Keratinocyte (primary cell): ENCODE measurements around the gene ACAT2. TPM values are rescaled to one million over a fixed set of nuclear protein-coding genes. Genes with fewer than 3 reads are reported as not detected.

Experiments
- DNase-seq: peaks from one replicate; pipeline ENCODE4 v3.0.0-alpha.2; 2011; ENCODE audit warnings: low read depth, missing footprints, low spot score
- FAIRE-seq: peaks from 2 replicates; lab custom pipeline; 2011; peaks lifted over from hg19 to GRCh38; lab: Jason Lieb, UNC
- H2AFZ ChIP-seq: 2 replicates; pipeline ENCODE4 v1.6.0; 2012; ENCODE audit warnings: low read length, control low read depth, inconsistent platforms; ENCODE audit not compliant: control insufficient read depth
- H3K27ac ChIP-seq: 2 replicates; pipeline ENCODE4 v1.5.1; 2011; ENCODE audit warnings: low read length; ENCODE audit not compliant: control insufficient read depth, insufficient read depth
- H3K27me3 ChIP-seq: 3 replicates; pipeline ENCODE4 v1.6.0; 2011; ENCODE audit warnings: low read length; ENCODE audit not compliant: control insufficient read depth, insufficient read depth; ENCODE audit errors: extremely low read depth
- H3K36me3 ChIP-seq, 2 experiments: 2 replicates in 1 of 2; 3 replicates in 1 of 2; pipeline ENCODE4 v1.5.1; 2011; ENCODE audit warnings: low read length in 2 of 2, mild to moderate bottlenecking in 1 of 2; ENCODE audit not compliant: control insufficient read depth in 2 of 2, insufficient read depth in 2 of 2; ENCODE audit errors: extremely low read depth in 1 of 2
- H3K4me1 ChIP-seq: 3 replicates; pipeline ENCODE4 v1.5.1; 2011; ENCODE audit warnings: low read length; ENCODE audit not compliant: control insufficient read depth, insufficient read depth; ENCODE audit errors: extremely low read depth
- H3K4me2 ChIP-seq: 3 replicates; pipeline ENCODE4 v1.6.0; 2011; ENCODE audit warnings: low read depth, low read length; ENCODE audit not compliant: control insufficient read depth, insufficient read depth; ENCODE audit errors: extremely low read depth
- H3K4me3 ChIP-seq, 3 experiments: fragments of 200-600 bp in 1 of 3; sonication (generic) in 1 of 3; 2 replicates in 2 of 3; 3 replicates in 1 of 3; pipeline ENCODE4 v1.5.1; 2011 to 2016; ENCODE audit warnings: low read length in 3 of 3, mild to moderate bottlenecking in 3 of 3, control low read depth in 2 of 3, inconsistent platforms in 1 of 3, low read depth in 1 of 3, mixed read lengths in 1 of 3, mixed run types in 1 of 3, moderate library complexity in 1 of 3; ENCODE audit not compliant: control insufficient read depth in 2 of 3, insufficient read depth in 2 of 3; ENCODE audit errors: extremely low read depth in 1 of 3
- H3K79me2 ChIP-seq: 2 replicates; pipeline ENCODE4 v1.6.0; 2012; ENCODE audit warnings: low read length; ENCODE audit not compliant: control insufficient read depth, insufficient read depth
- H3K9ac ChIP-seq: 3 replicates; pipeline ENCODE4 v1.6.0; 2011; ENCODE audit warnings: low read length; ENCODE audit not compliant: control insufficient read depth, insufficient read depth; ENCODE audit errors: extremely low read depth
- H3K9me1 ChIP-seq: 3 replicates; pipeline ENCODE4 v1.6.0; 2011; ENCODE audit warnings: low read length; ENCODE audit not compliant: control insufficient read depth, insufficient read depth; ENCODE audit errors: extremely low read depth
- H3K9me3 ChIP-seq: 2 replicates; pipeline ENCODE4 v1.5.1; 2012; ENCODE audit warnings: low read depth, low read length; ENCODE audit not compliant: control insufficient read depth
- H4K20me1 ChIP-seq: 3 replicates; pipeline ENCODE4 v1.6.0; 2011; ENCODE audit warnings: low read length; ENCODE audit not compliant: control insufficient read depth, insufficient read depth; ENCODE audit errors: extremely low read depth
- CTCF ChIP-seq, 3 experiments: IDR thresholded peaks in 1 of 3; conservative IDR thresholded peaks in 1 of 3; optimal IDR thresholded peaks in 1 of 3; 2 replicates in 2 of 3; 3 replicates in 1 of 3; pipeline versions ENCODE3 to v1.5.1; 2011; ENCODE audit warnings: low read length in 3 of 3, mild to moderate bottlenecking in 3 of 3, moderate library complexity in 2 of 3, control low read depth in 1 of 3, inconsistent platforms in 1 of 3; ENCODE audit not compliant: insufficient read depth in 2 of 3; ENCODE audit errors: extremely low read depth in 1 of 3
- EZH2 ChIP-seq: IDR thresholded peaks from one replicate; pipeline ENCODE4 v1.6.1; 2012; ENCODE audit warnings: inconsistent platforms, mild to moderate bottlenecking, low read length, moderate library complexity
- dilution Hi-C: fragments of 300-500 bp; cut with MboI; formaldehyde crosslinking; loops from one replicate; pipeline ENCODE4 v1.7.0; 2020; ENCODE audit warnings: low sequenced_read_pairs; ENCODE audit not compliant: extremely low pct_ligation_motif_present
- polyA plus RNA-seq, 5 experiments: library from polyadenylated mRNA; depleted of rRNA in 3 of 5; stranded (reverse) in 3 of 5; stranded (forward) in 1 of 5; unstranded in 1 of 5; fragments of >200 nt; gene quantifications; 1 replicate in 1 of 5; 2 replicates in 3 of 5; 3 replicates in 1 of 5; pipeline versions ENCODE4 v1.2.1 to v1.2.3, GENCODE V29; 2011 to 2012; ENCODE audit warnings: missing spikeins in 2 of 5, low read depth in 1 of 5, low replicate concordance in 1 of 5

ACAT2 gene
- polyA plus RNA-seq, 1 donor (not counting 4 experiments of a cell fraction or from before 2014, with no cell fraction given): 205 TPM

- no peaks in the 10 kb centered on the region for H3K9me1 ChIP-seq
- H3K79me2 ChIP-seq: peaks cover 46% of the 10 kb centered on the region
- no peak overlapping the region for H3K4me3 ChIP-seq
- no peak overlapping the region for H3K27ac ChIP-seq
- H3K27me3 ChIP-seq: no peaks in the 10 kb centered on the region
- H2AFZ ChIP-seq: no peak overlapping the region
- no peak for DNase-seq
- no peak overlapping the region for H3K4me2 ChIP-seq
- H3K9me3 ChIP-seq: no peaks in the 10 kb centered on the region
- FAIRE-seq: no peak
- H3K4me1 ChIP-seq: peaks cover 6% of the 10 kb centered on the region
- H4K20me1 ChIP-seq: peaks cover 3% of the 10 kb centered on the region
- TF ChIP-seq CTCF (optimal IDR thresholded peaks at IDR 0.05 in 1 of 3, IDR thresholded peaks at IDR 0.05 in 1 of 3, conservative IDR thresholded peaks at IDR 0.05 in 1 of 3; ENCODE audit: extremely low read depth in 1 of 3, insufficient read depth in 2 of 3, low read length in 3 of 3): no peak
- no peak for TF ChIP-seq EZH2
- H3K9ac ChIP-seq: no peak overlapping the region
- no peaks in the 10 kb centered on the region for H3K36me3 ChIP-seq
- dilution Hi-C loops: no loop called here
Observed at GRCh38 chr6:159722655-159723054, 39.2 kb upstream of the ACAT2 start.

DNA sequence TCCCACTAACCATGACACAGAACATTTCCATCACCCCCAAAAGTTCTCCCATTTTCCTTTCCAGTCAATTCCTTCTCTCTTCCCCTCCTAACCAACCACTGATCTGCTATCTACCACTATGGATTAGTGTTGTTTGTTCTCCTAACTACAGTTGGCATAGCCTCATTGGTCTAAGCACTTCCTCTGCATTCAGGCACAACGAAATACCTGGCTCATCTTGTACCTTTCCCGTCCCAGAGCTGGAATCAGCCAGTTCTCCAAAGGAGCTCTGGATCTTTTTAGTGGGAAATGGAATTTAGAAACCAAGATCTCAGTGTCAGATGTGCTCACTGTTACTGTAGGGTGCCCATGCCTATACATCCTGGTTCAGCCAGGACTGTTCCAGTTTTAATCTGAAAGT is 38.6 kb upstream of the ACAT2 start:
- H3K27me3 ChIP-seq: no peaks in the 10 kb centered on the region
- peaks cover 6% of the 10 kb centered on the region for H3K4me1 ChIP-seq
- dilution Hi-C loops: no loop called here
- H3K9ac ChIP-seq: no peak overlapping the region
- H2AFZ ChIP-seq: no peak overlapping the region
- no peak for FAIRE-seq
- no peak overlapping the region for H3K4me2 ChIP-seq
- H3K9me1 ChIP-seq: no peaks in the 10 kb centered on the region
- H4K20me1 ChIP-seq: peaks cover 3% of the 10 kb centered on the region
- H3K36me3 ChIP-seq: no peaks in the 10 kb centered on the region
- no peak for DNase-seq
- peaks cover 52% of the 10 kb centered on the region for H3K79me2 ChIP-seq
- no peaks in the 10 kb centered on the region for H3K9me3 ChIP-seq
- TF ChIP-seq CTCF (optimal IDR thresholded peaks at IDR 0.05 in 1 of 3, IDR thresholded peaks at IDR 0.05 in 1 of 3, conservative IDR thresholded peaks at IDR 0.05 in 1 of 3; ENCODE audit: extremely low read depth in 1 of 3, insufficient read depth in 2 of 3, low read length in 3 of 3) (no peak), EZH2 (no peak)
- no peak overlapping the region for H3K27ac ChIP-seq
- no peak overlapping the region for H3K4me3 ChIP-seq
